ENCODE measurements around the gene FLT1. TPM values are rescaled to one million over a fixed set of nuclear protein-coding genes. Genes with fewer than 3 reads are reported as not detected.

Gene FLT1
- total RNA-seq, 1 donor from 2014 or later, result 0.60 TPM

- no peak for DNase-seq (ENCODE audit: low spot score)
- Mint-ChIP-seq H3K9me3 (ENCODE audit: low read depth) (no peaks in the 10 kb centered on the region), H3K27me3 (ENCODE audit: low read depth) (no peaks in the 10 kb centered on the region), H3K27ac (ENCODE audit: unreplicated experiment) (no peak overlapping the region), H3K4me1 (ENCODE audit: low read depth) (peaks cover 15% of the 10 kb centered on the region), H3K4me3 (ENCODE audit: unreplicated experiment) (no peak overlapping the region), H3K36me3 (ENCODE audit: low read depth) (no peaks in the 10 kb centered on the region)
- no peak for TF ChIP-seq CTCF (IDR thresholded peaks at IDR 0.05)
Measured at GRCh38 chr13:28429096-28429495, 65.8 kb downstream of the FLT1 start.

GRCh38 chr13:28426381-28426780, 68.5 kb downstream of the FLT1 start:
- DNase-seq (ENCODE audit: low spot score), result no peak
- Mint-ChIP-seq H3K36me3 (ENCODE audit: low read depth) (no peaks in the 10 kb centered on the region), H3K27me3 (ENCODE audit: low read depth) (no peaks in the 10 kb centered on the region), H3K27ac (ENCODE audit: unreplicated experiment) (no peak overlapping the region), H3K4me1 (ENCODE audit: low read depth) (peaks cover 20% of the 10 kb centered on the region), H3K9me3 (ENCODE audit: low read depth) (no peaks in the 10 kb centered on the region), H3K4me3 (ENCODE audit: unreplicated experiment) (no peak overlapping the region)
- TF ChIP-seq CTCF (IDR thresholded peaks at IDR 0.05), result no peak

- Mint-ChIP-seq H3K9me3 (ENCODE audit: low read depth) (no peaks in the 10 kb centered on the region), H3K36me3 (ENCODE audit: low read depth) (no peaks in the 10 kb centered on the region), H3K27ac (ENCODE audit: unreplicated experiment) (peak overlapping the region; percentile 25), H3K4me1 (ENCODE audit: low read depth) (peaks cover 20% of the 10 kb centered on the region), H3K27me3 (ENCODE audit: low read depth) (no peaks in the 10 kb centered on the region), H3K4me3 (ENCODE audit: unreplicated experiment) (no peak overlapping the region)
- no peak for DNase-seq (ENCODE audit: low spot score)
- no peak for TF ChIP-seq CTCF (IDR thresholded peaks at IDR 0.05)
Measured at GRCh38 chr13:28425793-28426192, 69.1 kb downstream of the FLT1 start.

- Mint-ChIP-seq H3K27me3 (ENCODE audit: low read depth) (no peaks in the 10 kb centered on the region), H3K9me3 (ENCODE audit: low read depth) (no peaks in the 10 kb centered on the region), H3K4me1 (ENCODE audit: low read depth) (peaks cover 20% of the 10 kb centered on the region), H3K36me3 (ENCODE audit: low read depth) (no peaks in the 10 kb centered on the region), H3K27ac (ENCODE audit: unreplicated experiment) (no peak overlapping the region), H3K4me3 (ENCODE audit: unreplicated experiment) (no peak overlapping the region)
- DNase-seq (ENCODE audit: low spot score), result no peak
- TF ChIP-seq CTCF (IDR thresholded peaks at IDR 0.05), result no peak
Measured at GRCh38 chr13:28424541-28424940, 70.4 kb downstream of the FLT1 start.

- peaks cover 20% of the 10 kb centered on the region for H3K4me1 Mint-ChIP-seq (ENCODE audit: low read depth)
- no peak overlapping the region for H3K27ac Mint-ChIP-seq (ENCODE audit: unreplicated experiment)
- no peaks in the 10 kb centered on the region for H3K36me3 Mint-ChIP-seq (ENCODE audit: low read depth)
- H3K9me3 Mint-ChIP-seq (ENCODE audit: low read depth), result no peaks in the 10 kb centered on the region
- no peak for DNase-seq (ENCODE audit: low spot score)
- no peak overlapping the region for H3K4me3 Mint-ChIP-seq (ENCODE audit: unreplicated experiment)
- H3K27me3 Mint-ChIP-seq (ENCODE audit: low read depth), result no peaks in the 10 kb centered on the region
- TF ChIP-seq CTCF (IDR thresholded peaks at IDR 0.05), result no peak
Measured at GRCh38 chr13:28423010-28423409, 71.9 kb downstream of the FLT1 start.

All from chondrocyte (in vitro differentiated cells).